SK-N-SH treated with all-trans-retinoic acid at 6 μM for 48 hours (cell line): Measurements from ENCODE around the gene SRGAP2B.
"Not testable (repeated sequence)": the region's sequence is repeated elsewhere in the genome, so short reads cannot be mapped to it uniquely, and the experiment has no call there.

Experiments used
- ARNTL ChIP-seq: fragments of 450-650 bp; formaldehyde crosslinking; IDR thresholded peaks from 2 replicates; pipeline ENCODE4 v1.5.0; 2020; ENCODE audit warnings: low read depth, mild to moderate bottlenecking, moderate library complexity, borderline replicate concordance
- GLIS3 ChIP-seq: fragments of 250-450 bp; sonication (Bioruptor Pico); IDR thresholded peaks from 2 replicates; pipeline ENCODE4 v1.5.0; 2020; ENCODE audit warnings: mild to moderate bottlenecking, moderate library complexity
- ISL1 ChIP-seq: fragments of 250-450 bp; sonication (Bioruptor Pico); IDR thresholded peaks from 2 replicates; pipeline ENCODE4 v2.1.2; 2022; ENCODE audit warnings: mild to moderate bottlenecking, moderate library complexity
- OSR1 ChIP-seq: fragments of 250-450 bp; sonication (Bioruptor Pico); IDR thresholded peaks from 2 replicates; pipeline ENCODE4 v1.8.0; 2022; ENCODE audit warnings: moderate library complexity, mild to moderate bottlenecking, inconsistent platforms
- PATZ1 ChIP-seq: fragments of 250-450 bp; sonication (Bioruptor Pico); IDR thresholded peaks from 2 replicates; pipeline ENCODE4 v1.8.0; 2020; ENCODE audit warnings: mild to moderate bottlenecking, moderate library complexity, borderline replicate concordance
- RARB ChIP-seq: fragments of 250-450 bp; sonication (Bioruptor Pico); IDR thresholded peaks from 2 replicates; pipeline ENCODE4 v1.8.0; 2021; ENCODE audit warnings: mild to moderate bottlenecking, moderate library complexity
- SNAI2 ChIP-seq: fragments of 250-450 bp; sonication (Bioruptor Pico); IDR thresholded peaks from 2 replicates; pipeline ENCODE4 v1.5.0; 2020; ENCODE audit warnings: mild to moderate bottlenecking, moderate library complexity
- ZC3H10 ChIP-seq: fragments of 250-450 bp; sonication (Bioruptor Pico); IDR thresholded peaks from 2 replicates; pipeline ENCODE4 v1.5.1; 2021; ENCODE audit warnings: mild to moderate bottlenecking, moderate library complexity
- ZFP30 ChIP-seq: fragments of 450-650 bp; formaldehyde crosslinking; IDR thresholded peaks from 2 replicates; pipeline ENCODE4 v1.5.0; 2022; ENCODE audit warnings: mild to moderate bottlenecking, moderate library complexity
- ZNF565 ChIP-seq: fragments of 450-650 bp; formaldehyde crosslinking; conservative IDR thresholded peaks from 2 replicates; pipeline ENCODE4 v1.5.0; 2020; ENCODE audit warnings: low read depth, mild to moderate bottlenecking, moderate library complexity
- ZNF70 ChIP-seq: fragments of 450-650 bp; formaldehyde crosslinking; IDR thresholded peaks from 2 replicates; pipeline ENCODE4 v1.5.0; 2020; ENCODE audit warnings: mild to moderate bottlenecking, moderate library complexity
- ZNF8 ChIP-seq: fragments of 450-650 bp; formaldehyde crosslinking; IDR thresholded peaks from 2 replicates; pipeline ENCODE4 v1.5.0; 2020; ENCODE audit warnings: mild to moderate bottlenecking, moderate library complexity
- TF ChIP-seq, protein P1 (sequence below): fragments of 250-450 bp; sonication (Bioruptor Pico); IDR thresholded peaks from 2 replicates; pipeline ENCODE4 v1.5.1; 2021; ENCODE audit warnings: mild to moderate bottlenecking, moderate library complexity

DNA sequence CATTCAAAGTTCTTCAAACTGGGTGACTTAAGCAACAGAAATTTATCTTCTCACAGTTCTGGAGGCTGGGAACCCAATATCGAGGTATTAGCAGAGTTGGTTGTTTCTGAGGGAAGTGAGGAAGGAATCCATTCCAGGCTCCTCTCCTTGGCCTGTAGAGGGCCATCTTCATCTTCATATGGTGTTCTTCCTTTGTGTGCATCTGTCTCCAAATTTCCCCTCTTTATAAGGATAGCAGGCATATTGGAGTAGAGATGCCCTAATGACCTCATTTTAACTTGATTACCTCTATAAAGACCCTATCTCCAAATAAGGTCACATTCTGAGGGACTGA lies 27.9 kb upstream of the SRGAP2B start:
- not testable (repeated sequence) for TF ChIP-seq OSR1 (CRISPR knock-in tag); ZNF565 (CRISPR knock-in tag); ZNF70 (CRISPR knock-in tag); PATZ1; ZC3H10 (CRISPR knock-in tag); ISL1 (CRISPR knock-in tag); RARB (CRISPR knock-in tag); ARNTL (CRISPR knock-in tag); ZFP30 (CRISPR knock-in tag); ZNF8; GLIS3 (CRISPR knock-in tag); SNAI2 (CRISPR knock-in tag)
- TF ChIP-seq, protein P1, sequence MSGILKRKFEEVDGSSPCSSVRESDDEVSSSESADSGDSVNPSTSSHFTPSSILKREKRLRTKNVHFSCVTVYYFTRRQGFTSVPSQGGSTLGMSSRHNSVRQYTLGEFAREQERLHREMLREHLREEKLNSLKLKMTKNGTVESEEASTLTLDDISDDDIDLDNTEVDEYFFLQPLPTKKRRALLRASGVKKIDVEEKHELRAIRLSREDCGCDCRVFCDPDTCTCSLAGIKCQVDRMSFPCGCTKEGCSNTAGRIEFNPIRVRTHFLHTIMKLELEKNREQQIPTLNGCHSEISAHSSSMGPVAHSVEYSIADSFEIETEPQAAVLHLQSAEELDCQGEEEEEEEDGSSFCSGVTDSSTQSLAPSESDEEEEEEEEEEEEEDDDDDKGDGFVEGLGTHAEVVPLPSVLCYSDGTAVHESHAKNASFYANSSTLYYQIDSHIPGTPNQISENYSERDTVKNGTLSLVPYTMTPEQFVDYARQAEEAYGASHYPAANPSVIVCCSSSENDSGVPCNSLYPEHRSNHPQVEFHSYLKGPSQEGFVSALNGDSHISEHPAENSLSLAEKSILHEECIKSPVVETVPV: not testable (repeated sequence)
